MG63 (cell line): Measurements from ENCODE around the gene SMARCE1. TPM values are rescaled to one million over a fixed set of nuclear protein-coding genes. Genes with fewer than 3 reads are reported as not detected.
A peak's percentile ranks its signal among the peaks of the same experiment; 100 is the strongest.

Source experiments
- DNase-seq: peaks from one replicate; pipeline ENCODE4 v3.0.0-alpha.2; 2020
- H3K27me3 ChIP-seq: fragments of 250-450 bp; sonication (Bioruptor Pico); 2 replicates; pipeline ENCODE4 v1.5.1; 2020; ENCODE audit warnings: mild to moderate bottlenecking, moderate library complexity
- H3K36me3 ChIP-seq: fragments of 250-450 bp; sonication (Bioruptor Pico); 2 replicates; pipeline ENCODE4 v1.5.1; 2020; ENCODE audit warnings: mild to moderate bottlenecking, moderate library complexity
- H3K4me3 ChIP-seq: fragments of 250-450 bp; sonication (Bioruptor Pico); 2 replicates; pipeline ENCODE4 v1.5.1; 2020; ENCODE audit warnings: mild to moderate bottlenecking, moderate library complexity
- H3K9me3 ChIP-seq: fragments of 250-450 bp; sonication (Bioruptor Pico); 2 replicates; pipeline ENCODE4 v1.5.1; 2020; ENCODE audit warnings: mild to moderate bottlenecking, moderate library complexity
- total RNA-seq: library from RNA; depleted of rRNA; stranded (reverse); fragments of >200 nt; shearing (Covaris generic); gene quantifications from 2 replicates; pipeline ENCODE4 v1.2.3, GENCODE V29; 2014; ENCODE audit warnings: low replicate concordance

The SMARCE1 gene
- total RNA-seq, 1 experiment from 2014 or later: 57.9 TPM

GRCh38 chr17:40659911-40660310 is 12.3 kb upstream of the SMARCE1 start:
- Histone ChIP-seq H3K9me3 (no peaks in the 10 kb centered on the region), H3K4me3 (no peak overlapping the region), H3K36me3 (no peaks in the 10 kb centered on the region), H3K27me3 (peaks cover 12% of the 10 kb centered on the region; the same call in 1 of the 2 replicates)
- DNase-seq: no peak

- no peak for DNase-seq
- H3K27me3 ChIP-seq: peaks cover 12% of the 10 kb centered on the region; the same call in 1 of the 2 replicates
- no peaks in the 10 kb centered on the region for H3K36me3 ChIP-seq
- no peaks in the 10 kb centered on the region for H3K9me3 ChIP-seq
- H3K4me3 ChIP-seq: no peak overlapping the region
These were observed 10.8 kb upstream of the SMARCE1 start for GRCh38 chr17:40658396-40658795.

- H3K27me3 ChIP-seq: peaks cover 8% of the 10 kb centered on the region; the same call in 1 of the 2 replicates
- H3K4me3 ChIP-seq: no peak overlapping the region
- DNase-seq: no peak
- H3K9me3 ChIP-seq: no peaks in the 10 kb centered on the region
- H3K36me3 ChIP-seq: no peaks in the 10 kb centered on the region
These were observed 4.3 kb upstream of the SMARCE1 start for GRCh38 chr17:40651939-40652338.

- DNase-seq: peak; percentile 9
- peaks cover 24% of the 10 kb centered on the region for H3K36me3 ChIP-seq
- H3K27me3 ChIP-seq: no peaks in the 10 kb centered on the region
- H3K4me3 ChIP-seq: peak overlapping the region; percentile 94
- no peaks in the 10 kb centered on the region for H3K9me3 ChIP-seq
These were observed 858 bp upstream of the SMARCE1 start for GRCh38 chr17:40648384-40648968.

GRCh38 chr17:40646791-40647623 is 611 bp downstream of the SMARCE1 start:
- Histone ChIP-seq H3K4me3 (peak overlapping the region; percentile 94), H3K27me3 (no peaks in the 10 kb centered on the region), H3K9me3 (no peaks in the 10 kb centered on the region), H3K36me3 (peaks cover 39% of the 10 kb centered on the region)
- DNase-seq: peak; percentile 56

GRCh38 chr17:40645943-40646342 is 1.7 kb downstream of the SMARCE1 start:
- H3K4me3 ChIP-seq: peak overlapping the region; percentile 94
- no peak for DNase-seq
- H3K36me3 ChIP-seq: peaks cover 50% of the 10 kb centered on the region
- H3K9me3 ChIP-seq: no peaks in the 10 kb centered on the region
- H3K27me3 ChIP-seq: no peaks in the 10 kb centered on the region

GRCh38 chr17:40645291-40645690 is 2.3 kb downstream of the SMARCE1 start:
- Histone ChIP-seq H3K36me3 (peaks cover 56% of the 10 kb centered on the region), H3K27me3 (no peaks in the 10 kb centered on the region), H3K9me3 (no peaks in the 10 kb centered on the region), H3K4me3 (no peak overlapping the region)
- DNase-seq: no peak

GRCh38 chr17:40637931-40638330 is 9.7 kb downstream of the SMARCE1 start:
- no peaks in the 10 kb centered on the region for H3K27me3 ChIP-seq
- no peak for DNase-seq
- H3K36me3 ChIP-seq: peaks cover 97% of the 10 kb centered on the region
- no peaks in the 10 kb centered on the region for H3K9me3 ChIP-seq
- no peak overlapping the region for H3K4me3 ChIP-seq

GRCh38 chr17:40633871-40634270 is 13.7 kb downstream of the SMARCE1 start:
- no peaks in the 10 kb centered on the region for H3K9me3 ChIP-seq

GRCh38 chr17:40632216-40632615 is 15.4 kb downstream of the SMARCE1 start:
- DNase-seq: no peak
- H3K4me3 ChIP-seq: no peak overlapping the region
- peaks cover 96% of the 10 kb centered on the region for H3K36me3 ChIP-seq
- H3K9me3 ChIP-seq: no peaks in the 10 kb centered on the region
- no peaks in the 10 kb centered on the region for H3K27me3 ChIP-seq

More at GRCh38 chr17:40633871-40634270, 13.7 kb downstream of the SMARCE1 start:
- DNase-seq: no peak
- Histone ChIP-seq H3K36me3 (peaks cover 97% of the 10 kb centered on the region), H3K4me3 (no peak overlapping the region), H3K27me3 (no peaks in the 10 kb centered on the region)

- no peak for DNase-seq
- H3K4me3 ChIP-seq: no peak overlapping the region
- peaks cover 72% of the 10 kb centered on the region for H3K36me3 ChIP-seq
- no peaks in the 10 kb centered on the region for H3K9me3 ChIP-seq
- H3K27me3 ChIP-seq: no peaks in the 10 kb centered on the region
These were observed 17.8 kb downstream of the SMARCE1 start for GRCh38 chr17:40629842-40630241.

GRCh38 chr17:40625311-40625710 is 22.3 kb downstream of the SMARCE1 start:
- no peak for DNase-seq
- Histone ChIP-seq H3K27me3 (no peaks in the 10 kb centered on the region), H3K4me3 (no peak overlapping the region), H3K36me3 (peaks cover 27% of the 10 kb centered on the region), H3K9me3 (no peaks in the 10 kb centered on the region)

- Histone ChIP-seq H3K4me3 (no peak overlapping the region), H3K27me3 (no peaks in the 10 kb centered on the region), H3K9me3 (no peaks in the 10 kb centered on the region), H3K36me3 (peaks cover 10% of the 10 kb centered on the region; the same call in 1 of the 2 replicates)
- no peak for DNase-seq
These were observed 24.0 kb downstream of the SMARCE1 start for GRCh38 chr17:40623419-40624210.

GRCh38 chr17:40622509-40622928 is 25.1 kb downstream of the SMARCE1 start:
- Histone ChIP-seq H3K27me3 (no peaks in the 10 kb centered on the region), H3K9me3 (no peaks in the 10 kb centered on the region), H3K4me3 (no peak overlapping the region), H3K36me3 (no peaks in the 10 kb centered on the region; the same call in 1 of the 2 replicates)
- DNase-seq: no peak

- no peaks in the 10 kb centered on the region for H3K36me3 ChIP-seq
- H3K9me3 ChIP-seq: no peaks in the 10 kb centered on the region
- H3K4me3 ChIP-seq: no peak overlapping the region
- DNase-seq: no peak
- H3K27me3 ChIP-seq: no peaks in the 10 kb centered on the region
These were observed 26.0 kb downstream of the SMARCE1 start for GRCh38 chr17:40621578-40621977.

GRCh38 chr17:40621019-40621418 is 26.6 kb downstream of the SMARCE1 start:
- no peaks in the 10 kb centered on the region for H3K36me3 ChIP-seq
- no peaks in the 10 kb centered on the region for H3K9me3 ChIP-seq
- DNase-seq: no peak
- H3K27me3 ChIP-seq: no peaks in the 10 kb centered on the region
- no peak overlapping the region for H3K4me3 ChIP-seq
